ENCODE data around the gene PCSK4.

Gene PCSK4

DNA sequence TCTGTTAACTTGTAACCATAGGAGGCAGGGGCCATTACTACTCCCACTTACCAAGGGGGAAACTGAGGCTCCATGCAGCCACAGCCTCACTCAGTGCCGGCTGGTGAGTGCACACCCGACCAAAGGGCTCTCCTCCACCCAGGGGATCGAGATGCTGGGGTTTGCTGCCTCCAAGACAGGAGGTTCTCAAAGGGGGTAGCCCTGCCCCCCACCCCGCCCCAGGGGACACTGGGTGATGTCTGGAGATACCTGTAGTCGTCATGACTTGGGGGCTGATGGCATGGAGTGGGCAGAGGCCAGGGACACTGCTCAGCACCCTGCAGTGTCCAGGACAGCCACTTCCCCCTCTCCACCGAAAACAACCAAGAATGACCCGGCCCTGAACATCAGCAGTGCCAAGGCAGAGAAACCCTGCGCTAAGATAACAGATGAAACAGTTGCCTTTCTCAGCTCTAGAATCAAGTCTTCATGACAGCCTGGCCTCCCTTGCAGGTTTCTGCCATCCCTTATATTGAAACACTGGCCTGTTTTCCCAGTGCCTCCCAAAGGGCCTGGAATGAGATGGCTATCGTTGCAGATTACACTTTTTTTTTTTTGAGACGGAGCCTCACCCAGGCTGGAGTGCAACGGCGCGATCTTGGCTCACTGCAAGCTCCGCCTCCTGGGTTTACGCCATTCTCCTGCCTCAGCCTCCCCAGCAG lies 4.1 kb upstream of the PCSK4 start:
- CTCF ChIA-PET = interaction anchor here (0.6 kb wide), 1 partner anchor 287 kb away, joined by 4 read pairs; no protein-coding TSS in a partner anchor
- POLR2A ChIA-PET = no interaction called here

DNA sequence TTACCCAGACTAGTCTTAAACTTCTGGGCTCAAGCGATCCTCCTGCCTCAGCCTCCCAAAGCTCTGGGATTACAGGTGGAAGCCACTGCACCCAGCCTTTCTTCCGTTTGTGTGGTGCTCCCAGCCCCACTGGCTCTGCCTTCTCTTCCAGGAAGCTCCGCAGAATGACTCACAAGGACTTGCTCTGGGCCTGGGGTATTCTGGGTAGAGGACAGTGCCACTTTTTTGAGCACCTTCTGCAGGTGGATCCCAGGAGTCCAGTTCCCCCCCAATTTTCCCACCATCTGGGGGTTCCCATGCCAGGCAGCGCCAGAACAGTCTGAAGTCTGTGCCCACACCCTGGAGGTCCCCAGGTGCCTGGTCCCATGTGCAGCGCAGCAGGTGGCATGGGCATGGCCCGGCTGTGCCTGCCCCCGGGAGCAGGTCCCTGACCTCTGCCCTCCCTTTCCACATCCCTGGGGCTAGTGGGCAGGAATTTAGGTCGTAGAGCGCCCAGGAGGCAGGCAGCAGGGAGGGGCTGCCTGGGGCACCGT lies 2.4 kb upstream of the PCSK4 start:
- POLR2A ChIA-PET = interaction anchor here (1.2 kb wide), 1 partner anchor 13 kb away, joined by 4 read pairs; no protein-coding TSS in a partner anchor
- CTCF ChIA-PET = no interaction called here
- no peak for TF ChIP-seq FOXM1 (IDR thresholded peaks at IDR 0.05; ENCODE audit: borderline replicate concordance)
- no peak for TF ChIP-seq CTBP1 (IDR thresholded peaks at IDR 0.05; ENCODE audit: borderline replicate concordance)
- no peak for TF ChIP-seq SUZ12 (IDR thresholded peaks at IDR 0.05)
- no peak for TF ChIP-seq NFRKB (IDR thresholded peaks at IDR 0.05)
- DNase-seq (ENCODE audit: extremely low spot score) = no peak

More for the DNA sequence above, 4.1 kb upstream of the PCSK4 start:
- no peak for DNase-seq (ENCODE audit: extremely low spot score)
- TF ChIP-seq ARNT (IDR thresholded peaks at IDR 0.05) = no peak
- no peak for TF ChIP-seq L3MBTL2 (conservative IDR thresholded peaks at IDR 0.05)

DNA sequence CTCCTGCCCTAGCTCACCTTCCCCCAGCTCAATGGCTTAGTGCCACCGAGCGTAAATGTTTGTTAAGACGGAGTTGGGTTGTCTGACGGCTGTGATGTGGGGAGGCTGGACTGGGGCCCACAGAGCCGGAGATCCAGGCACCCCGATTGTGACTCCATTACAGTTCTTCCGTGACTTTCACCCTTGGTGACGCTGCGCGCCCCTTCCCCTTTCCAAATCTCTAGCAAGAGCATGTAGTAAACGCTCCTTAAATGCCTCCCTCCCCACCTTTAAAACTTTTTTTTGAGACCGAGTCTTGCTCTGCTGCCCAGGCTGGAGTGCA lies 1.7 kb upstream of the PCSK4 start:
- no peak for DNase-seq (ENCODE audit: extremely low spot score)
- no peak for TF ChIP-seq HDGF (IDR thresholded peaks at IDR 0.05; ENCODE audit: borderline replicate concordance)
- no peak for TF ChIP-seq CTBP1 (IDR thresholded peaks at IDR 0.05; ENCODE audit: borderline replicate concordance)
- TF ChIP-seq NFRKB (IDR thresholded peaks at IDR 0.05) = no peak
- TF ChIP-seq FOXK2 (IDR thresholded peaks at IDR 0.05) = no peak
- no peak for TF ChIP-seq L3MBTL2 (conservative IDR thresholded peaks at IDR 0.05)
- no peak for TF ChIP-seq ARNT (IDR thresholded peaks at IDR 0.05)
- ChIA-PET CTCF (no interaction called here), POLR2A (no interaction called here)

DNA sequence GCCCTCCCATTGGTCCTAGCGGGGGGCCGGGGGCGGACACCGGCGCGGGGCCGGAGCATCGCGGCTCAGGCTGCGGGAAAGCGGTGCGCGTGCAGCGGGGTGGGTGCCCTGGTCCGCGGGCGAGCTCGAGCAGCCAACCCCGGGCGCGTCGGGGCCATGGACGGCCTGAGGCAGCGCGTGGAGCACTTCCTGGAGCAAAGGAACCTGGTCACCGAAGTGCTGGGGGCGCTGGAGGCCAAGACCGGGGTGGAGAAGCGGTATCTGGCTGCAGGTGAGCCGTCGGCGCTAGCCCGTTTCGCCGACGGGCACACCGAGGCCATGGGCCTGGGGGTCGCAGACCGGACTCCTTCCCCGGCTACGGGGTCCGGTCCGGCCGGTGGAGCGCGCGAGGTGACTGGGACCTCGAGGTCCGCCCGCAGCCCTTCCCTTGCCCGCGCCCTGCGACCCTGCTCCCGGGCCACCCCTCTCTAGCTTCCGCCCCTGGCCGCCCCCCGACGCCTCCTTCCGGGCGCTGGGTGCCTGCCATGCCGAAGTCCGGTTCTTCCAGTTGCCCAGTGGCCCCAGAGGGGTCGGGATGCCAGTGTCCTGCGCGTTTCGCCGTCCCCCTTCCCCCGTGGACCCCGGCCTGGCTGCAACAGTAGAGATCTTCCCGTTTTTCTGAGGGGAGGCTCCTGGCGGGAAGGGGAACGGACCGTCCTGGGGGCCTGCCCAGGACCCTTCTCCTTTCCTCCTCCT lies 1.1 kb upstream of the PCSK4 start, which contains the start of gene REEP6:
REEP6 (plus strand) TSS at position 68 of the 735 bp plus-strand sequence; CDS start at position 157, 89 bp downstream.
- no peak for DNase-seq (ENCODE audit: extremely low spot score)
- ChIA-PET CTCF (interaction anchor here (1.0 kb wide), 2 partner anchors 13 to 346 kb away, joined by 3 to 4 read pairs; no protein-coding TSS in a partner anchor), POLR2A (interaction anchor here (0.7 to 1.0 kb wide), 3 partner anchors 9 to 222 kb away, joined by 3 to 6 read pairs (median 4); partner anchors contain the start of gene CIRBP)
- no peak for TF ChIP-seq FOXK2 (IDR thresholded peaks at IDR 0.05)
- TF ChIP-seq ARNT (IDR thresholded peaks at IDR 0.05) = no peak
- TF ChIP-seq L3MBTL2 (conservative IDR thresholded peaks at IDR 0.05) = 0 out of 2 replicates have a peak, but pooled peaks have one; percentile 11
- TF ChIP-seq BHLHE40 (IDR thresholded peaks at IDR 0.05; ENCODE audit: borderline replicate concordance) = no peak
- no peak for TF ChIP-seq FOXM1 (IDR thresholded peaks at IDR 0.05; ENCODE audit: borderline replicate concordance)
- 0 out of 2 replicates have a peak, but pooled peaks have one; percentile 16 for TF ChIP-seq LEF1 (IDR thresholded peaks at IDR 0.05; ENCODE audit: borderline replicate concordance)
- TF ChIP-seq TARDBP (IDR thresholded peaks at IDR 0.05) = no peak
- no peak for TF ChIP-seq NFRKB (IDR thresholded peaks at IDR 0.05)
- TF ChIP-seq FOXA1 (IDR thresholded peaks at IDR 0.05) = no peak
- no peak for TF ChIP-seq SUZ12 (IDR thresholded peaks at IDR 0.05)

DNA sequence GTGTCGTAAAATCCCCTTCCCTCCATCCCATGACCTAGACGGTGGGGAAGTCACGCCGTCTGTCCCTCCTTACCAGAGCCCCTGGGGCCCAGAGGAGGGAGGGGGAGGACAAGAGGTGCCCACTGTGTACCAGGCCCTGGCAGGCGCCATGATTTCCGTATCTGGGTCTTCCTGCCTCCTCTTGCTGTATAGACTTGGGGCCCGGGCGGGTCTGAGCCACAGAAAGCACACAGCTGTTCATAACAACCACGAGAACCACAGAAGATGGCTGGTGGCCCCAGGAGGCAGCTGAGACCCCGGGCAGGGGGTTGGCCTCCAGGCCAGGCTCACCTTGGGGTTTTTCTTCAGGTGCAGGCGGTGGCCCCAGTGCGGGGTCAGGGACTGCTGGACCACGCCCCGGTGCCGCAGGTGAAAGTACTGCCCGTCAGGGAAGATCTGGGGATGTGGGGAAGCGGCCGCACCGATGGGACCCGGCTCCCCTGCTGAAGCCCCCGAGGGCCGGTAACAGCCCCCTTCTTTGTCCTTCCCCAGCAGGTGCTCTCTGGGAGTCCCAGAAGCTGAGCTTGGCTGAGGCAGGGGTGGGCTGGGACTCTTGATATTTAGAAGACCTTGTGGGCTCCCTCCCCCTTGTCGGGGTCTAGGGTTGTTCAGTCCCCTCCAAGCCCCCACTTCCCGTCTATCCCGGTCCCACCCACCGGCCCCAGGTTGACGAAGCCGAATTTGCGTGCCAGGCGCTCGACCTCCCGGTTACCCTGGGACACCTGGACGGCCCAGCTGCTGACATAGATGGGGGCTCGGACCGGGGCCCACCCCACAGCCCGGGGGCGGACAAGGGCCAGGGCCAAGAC lies 463 bp downstream of the PCSK4 start:
- no peak for DNase-seq (ENCODE audit: extremely low spot score)
- POLR2A ChIA-PET = no interaction called here
- CTCF ChIA-PET = interaction anchor here (1.4 kb wide), 1 partner anchor 56 kb away, joined by 4 read pairs; no protein-coding TSS in a partner anchor
- no peak for TF ChIP-seq ARNT (IDR thresholded peaks at IDR 0.05)
- TF ChIP-seq, protein P1, sequence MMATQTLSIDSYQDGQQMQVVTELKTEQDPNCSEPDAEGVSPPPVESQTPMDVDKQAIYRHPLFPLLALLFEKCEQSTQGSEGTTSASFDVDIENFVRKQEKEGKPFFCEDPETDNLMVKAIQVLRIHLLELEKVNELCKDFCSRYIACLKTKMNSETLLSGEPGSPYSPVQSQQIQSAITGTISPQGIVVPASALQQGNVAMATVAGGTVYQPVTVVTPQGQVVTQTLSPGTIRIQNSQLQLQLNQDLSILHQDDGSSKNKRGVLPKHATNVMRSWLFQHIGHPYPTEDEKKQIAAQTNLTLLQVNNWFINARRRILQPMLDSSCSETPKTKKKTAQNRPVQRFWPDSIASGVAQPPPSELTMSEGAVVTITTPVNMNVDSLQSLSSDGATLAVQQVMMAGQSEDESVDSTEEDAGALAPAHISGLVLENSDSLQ (IDR thresholded peaks at IDR 0.05) = no peak
- no peak for TF ChIP-seq LEF1 (IDR thresholded peaks at IDR 0.05; ENCODE audit: borderline replicate concordance)

DNA sequence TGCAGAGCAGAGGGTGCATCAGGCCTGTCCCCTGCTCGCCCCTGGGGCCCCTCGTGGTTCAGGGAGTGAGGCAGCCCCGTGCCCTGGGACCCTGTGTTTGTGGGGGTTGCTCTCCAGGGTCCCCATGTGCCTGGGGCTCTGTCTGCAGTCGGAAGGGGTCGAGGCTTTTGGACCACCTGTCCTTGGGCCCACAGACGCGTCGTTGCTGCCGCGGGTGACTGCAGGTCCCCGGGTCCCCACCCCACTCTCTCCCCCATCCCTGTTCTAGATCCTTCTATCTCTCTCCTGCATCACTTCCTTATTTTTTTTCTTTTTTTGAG lies 1.9 kb downstream of the PCSK4 start:
- ChIA-PET CTCF (interaction anchor here (0.6 kb wide), 1 partner anchor 12 kb away, joined by 5 read pairs; no protein-coding TSS in a partner anchor), POLR2A (interaction anchor here (1.2 kb wide), 1 partner anchor 13 kb away, joined by 3 read pairs; no protein-coding TSS in a partner anchor)
- no peak for DNase-seq (ENCODE audit: extremely low spot score)
- no peak for TF ChIP-seq ZNF384 (IDR thresholded peaks at IDR 0.05)
- no peak for TF ChIP-seq SP1 (IDR thresholded peaks at IDR 0.05)
- TF ChIP-seq FOXA1 (IDR thresholded peaks at IDR 0.05) = no peak
- no peak for TF ChIP-seq FOXK2 (IDR thresholded peaks at IDR 0.05)
- no peak for TF ChIP-seq ARNT (IDR thresholded peaks at IDR 0.05)
- TF ChIP-seq SUZ12 (IDR thresholded peaks at IDR 0.05) = no peak

DNA sequence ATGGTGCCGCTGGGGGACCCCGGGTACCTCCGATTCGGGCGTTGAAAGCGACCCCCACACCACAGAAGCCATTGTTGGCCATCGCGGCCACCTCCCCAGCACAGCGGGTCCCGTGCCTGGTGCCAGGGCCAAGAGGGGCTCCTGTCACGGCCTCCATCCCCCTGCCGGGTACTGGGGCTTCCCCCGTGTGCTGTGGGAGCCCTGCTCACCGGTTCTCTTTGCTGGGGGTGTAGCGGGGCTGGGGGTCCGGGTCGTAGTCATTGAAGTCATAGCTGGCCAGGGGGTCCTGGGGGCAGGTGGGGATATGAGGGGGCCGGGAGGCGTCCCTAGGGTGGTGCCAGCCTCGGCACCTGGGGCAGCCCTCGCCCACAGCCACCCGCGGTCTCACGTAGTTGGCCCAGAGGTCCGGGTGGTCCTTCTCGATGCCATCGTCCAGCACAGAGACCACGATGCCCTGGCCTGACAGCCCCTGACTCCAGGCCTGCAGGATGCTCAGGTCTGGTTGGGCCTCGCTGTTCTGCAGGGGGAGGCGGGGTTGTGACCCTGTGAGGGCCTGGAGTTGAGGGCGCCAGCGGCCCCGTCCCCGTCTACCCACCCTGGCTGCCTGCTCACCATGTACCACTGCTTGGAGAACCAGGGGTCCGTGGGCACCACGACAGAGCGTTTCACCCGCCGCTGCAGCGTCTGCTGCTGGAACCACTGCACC lies 2.4 kb downstream of the PCSK4 start:
- TF ChIP-seq ELF4 (IDR thresholded peaks at IDR 0.05) (no peak), NFRKB (IDR thresholded peaks at IDR 0.05) (no peak), TARDBP (IDR thresholded peaks at IDR 0.05) (no peak), L3MBTL2 (conservative IDR thresholded peaks at IDR 0.05) (no peak), BHLHE40 (IDR thresholded peaks at IDR 0.05; ENCODE audit: borderline replicate concordance) (no peak), FOXA1 (IDR thresholded peaks at IDR 0.05) (no peak), SUZ12 (IDR thresholded peaks at IDR 0.05) (no peak), SP1 (IDR thresholded peaks at IDR 0.05) (no peak), ZNF384 (IDR thresholded peaks at IDR 0.05) (no peak), LEF1 (IDR thresholded peaks at IDR 0.05; ENCODE audit: borderline replicate concordance) (no peak), CTBP1 (IDR thresholded peaks at IDR 0.05; ENCODE audit: borderline replicate concordance) (no peak), FOXM1 (IDR thresholded peaks at IDR 0.05; ENCODE audit: borderline replicate concordance) (no peak), ARNT (IDR thresholded peaks at IDR 0.05) (no peak), HDGF (IDR thresholded peaks at IDR 0.05; ENCODE audit: borderline replicate concordance) (no peak), FOXK2 (IDR thresholded peaks at IDR 0.05) (no peak)
- TF ChIP-seq, protein P1 (IDR thresholded peaks at IDR 0.05) = no peak
- CTCF ChIA-PET = no interaction called here
- DNase-seq (ENCODE audit: extremely low spot score) = no peak
- POLR2A ChIA-PET = interaction anchor here (1.2 kb wide), 1 partner anchor 12 kb away, joined by 3 read pairs; no protein-coding TSS in a partner anchor
